Measurements from ENCODE around the gene DOCK3.

DOCK3 gene

GRCh38 chr3:51002495-51002894 is 327.8 kb downstream of the DOCK3 start:
- H3K36me3 ChIP-seq (ENCODE audit: control insufficient read depth, low read depth, low read length): no peaks in the 10 kb centered on the region
- H3K9me3 ChIP-seq (ENCODE audit: control insufficient read depth, low read depth, low read length): no peaks in the 10 kb centered on the region
- H3K4me1 ChIP-seq (ENCODE audit: control insufficient read depth, low read depth, low read length): no peaks in the 10 kb centered on the region
- H3K9ac ChIP-seq (ENCODE audit: low read length): no peak overlapping the region
- no peak overlapping the region for H3K4me3 ChIP-seq (ENCODE audit: low read length)
- H3K27ac ChIP-seq (ENCODE audit: low read length): no peak overlapping the region
- no peaks in the 10 kb centered on the region for H3K27me3 ChIP-seq (ENCODE audit: control insufficient read depth, insufficient read depth, low read length)

DNA sequence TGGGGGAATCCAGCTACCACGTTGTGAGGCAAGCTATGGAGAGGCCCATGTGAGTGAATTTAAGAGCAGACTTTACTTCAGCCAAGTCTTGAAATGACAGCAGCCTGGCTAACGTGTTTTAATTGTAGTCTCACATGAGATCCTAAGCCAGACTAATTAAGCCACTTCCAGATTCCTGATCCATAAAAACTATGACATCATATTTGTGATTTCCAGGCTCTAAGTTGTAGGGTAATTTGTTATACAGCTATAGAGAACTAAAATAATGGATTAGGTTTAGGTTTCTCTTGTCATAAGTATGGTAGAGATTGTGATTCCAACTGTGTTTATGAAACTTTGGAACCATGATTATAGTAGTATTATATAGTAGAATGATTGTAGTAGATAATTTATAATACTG is 329.5 kb downstream of the DOCK3 start:
- Histone ChIP-seq H3K36me3 (ENCODE audit: control insufficient read depth, low read depth, low read length) (no peaks in the 10 kb centered on the region), H3K27me3 (ENCODE audit: control insufficient read depth, insufficient read depth, low read length) (no peaks in the 10 kb centered on the region), H3K4me1 (ENCODE audit: control insufficient read depth, low read depth, low read length) (no peaks in the 10 kb centered on the region), H3K9ac (ENCODE audit: low read length) (no peak overlapping the region), H3K27ac (ENCODE audit: low read length) (no peak overlapping the region), H3K9me3 (ENCODE audit: control insufficient read depth, low read depth, low read length) (no peaks in the 10 kb centered on the region), H3K4me3 (ENCODE audit: low read length) (no peak overlapping the region)

- Histone ChIP-seq H3K9ac (ENCODE audit: low read length) (no peak overlapping the region), H3K9me3 (ENCODE audit: control insufficient read depth, low read depth, low read length) (no peaks in the 10 kb centered on the region), H3K4me1 (ENCODE audit: control insufficient read depth, low read depth, low read length) (peaks cover 3% of the 10 kb centered on the region), H3K27me3 (ENCODE audit: control insufficient read depth, insufficient read depth, low read length) (no peaks in the 10 kb centered on the region), H3K36me3 (ENCODE audit: control insufficient read depth, low read depth, low read length) (no peaks in the 10 kb centered on the region), H3K4me3 (ENCODE audit: low read length) (no peak overlapping the region), H3K27ac (ENCODE audit: low read length) (no peak overlapping the region)
These were observed 349.4 kb downstream of the DOCK3 start for GRCh38 chr3:51024121-51024520.

GRCh38 chr3:51024765-51025632 is 350.3 kb downstream of the DOCK3 start:
- Histone ChIP-seq H3K9me3 (ENCODE audit: control insufficient read depth, low read depth, low read length) (no peaks in the 10 kb centered on the region), H3K4me3 (ENCODE audit: low read length) (no peak overlapping the region), H3K9ac (ENCODE audit: low read length) (no peak overlapping the region), H3K27ac (ENCODE audit: low read length) (no peak overlapping the region), H3K27me3 (ENCODE audit: control insufficient read depth, insufficient read depth, low read length) (no peaks in the 10 kb centered on the region), H3K4me1 (ENCODE audit: control insufficient read depth, low read depth, low read length) (peaks cover 3% of the 10 kb centered on the region), H3K36me3 (ENCODE audit: control insufficient read depth, low read depth, low read length) (no peaks in the 10 kb centered on the region)

- Histone ChIP-seq H3K4me1 (ENCODE audit: control insufficient read depth, low read depth, low read length) (no peaks in the 10 kb centered on the region), H3K36me3 (ENCODE audit: control insufficient read depth, low read depth, low read length) (no peaks in the 10 kb centered on the region), H3K4me3 (ENCODE audit: low read length) (no peak overlapping the region), H3K27me3 (ENCODE audit: control insufficient read depth, insufficient read depth, low read length) (no peaks in the 10 kb centered on the region), H3K27ac (ENCODE audit: low read length) (no peak overlapping the region), H3K9ac (ENCODE audit: low read length) (no peak overlapping the region), H3K9me3 (ENCODE audit: control insufficient read depth, low read depth, low read length) (no peaks in the 10 kb centered on the region)
These were observed 356.9 kb downstream of the DOCK3 start for GRCh38 chr3:51031666-51032065.

- Histone ChIP-seq H3K9ac (ENCODE audit: low read length) (no peak overlapping the region), H3K4me3 (ENCODE audit: low read length) (no peak overlapping the region), H3K4me1 (ENCODE audit: control insufficient read depth, low read depth, low read length) (no peaks in the 10 kb centered on the region), H3K36me3 (ENCODE audit: control insufficient read depth, low read depth, low read length) (no peaks in the 10 kb centered on the region), H3K27ac (ENCODE audit: low read length) (no peak overlapping the region), H3K9me3 (ENCODE audit: control insufficient read depth, low read depth, low read length) (no peaks in the 10 kb centered on the region), H3K27me3 (ENCODE audit: control insufficient read depth, insufficient read depth, low read length) (no peaks in the 10 kb centered on the region)
These were observed 360.9 kb downstream of the DOCK3 start for GRCh38 chr3:51035630-51036029.

DNA sequence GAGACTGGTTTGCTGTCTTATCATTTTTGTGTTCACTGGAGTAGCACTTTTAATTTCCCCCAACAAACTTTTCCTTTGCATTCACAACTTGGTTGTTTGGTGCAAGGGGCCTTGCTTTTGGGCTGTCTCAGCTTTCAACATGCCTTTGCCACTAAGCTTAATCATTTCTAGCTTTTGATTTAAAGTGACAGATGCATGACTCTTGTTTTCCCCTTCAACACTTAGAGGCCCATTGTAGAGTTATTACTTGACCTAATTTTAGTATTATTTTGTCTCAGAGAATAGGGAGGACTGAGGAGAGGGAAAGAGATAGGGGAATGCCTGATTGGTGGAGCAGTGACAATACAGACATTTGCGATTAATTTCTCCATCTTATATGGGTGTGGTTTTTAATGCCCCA is 370.3 kb downstream of the DOCK3 start:
- Histone ChIP-seq H3K36me3 (ENCODE audit: control insufficient read depth, low read depth, low read length) (no peaks in the 10 kb centered on the region), H3K9ac (ENCODE audit: low read length) (no peak overlapping the region), H3K27me3 (ENCODE audit: control insufficient read depth, insufficient read depth, low read length) (no peaks in the 10 kb centered on the region), H3K4me1 (ENCODE audit: control insufficient read depth, low read depth, low read length) (no peaks in the 10 kb centered on the region), H3K4me3 (ENCODE audit: low read length) (no peak overlapping the region), H3K27ac (ENCODE audit: low read length) (no peak overlapping the region), H3K9me3 (ENCODE audit: control insufficient read depth, low read depth, low read length) (no peaks in the 10 kb centered on the region)

DNA sequence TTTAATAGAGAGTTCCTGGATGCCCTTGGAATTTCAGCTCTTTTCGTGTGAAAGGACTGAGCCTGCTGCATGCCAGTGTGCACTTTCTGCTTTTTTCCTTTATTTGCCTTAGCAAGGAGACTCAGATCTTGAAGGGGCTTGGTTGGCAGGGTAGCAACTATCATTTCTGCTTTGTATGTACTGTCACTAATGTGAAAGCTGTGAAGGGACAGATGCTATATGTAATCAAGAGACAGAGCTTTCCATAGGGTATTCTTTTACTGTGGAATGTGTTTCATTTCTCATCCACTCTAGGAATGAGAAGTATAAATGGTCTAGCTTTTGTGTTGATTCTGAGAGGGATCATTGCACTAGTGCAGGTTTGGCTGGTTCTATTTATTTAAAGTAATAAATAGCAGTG is 377.8 kb downstream of the DOCK3 start:
- no peak overlapping the region for H3K4me3 ChIP-seq (ENCODE audit: low read length)
- no peak overlapping the region for H3K9ac ChIP-seq (ENCODE audit: low read length)
- no peak overlapping the region for H3K27ac ChIP-seq (ENCODE audit: low read length)
- no peaks in the 10 kb centered on the region for H3K36me3 ChIP-seq (ENCODE audit: control insufficient read depth, low read depth, low read length)
- no peaks in the 10 kb centered on the region for H3K27me3 ChIP-seq (ENCODE audit: control insufficient read depth, insufficient read depth, low read length)
- no peaks in the 10 kb centered on the region for H3K4me1 ChIP-seq (ENCODE audit: control insufficient read depth, low read depth, low read length)
- no peaks in the 10 kb centered on the region for H3K9me3 ChIP-seq (ENCODE audit: control insufficient read depth, low read depth, low read length)

- H3K27ac ChIP-seq (ENCODE audit: low read length): no peak overlapping the region
These were observed 382.4 kb downstream of the DOCK3 start for GRCh38 chr3:51057121-51057520.

DNA sequence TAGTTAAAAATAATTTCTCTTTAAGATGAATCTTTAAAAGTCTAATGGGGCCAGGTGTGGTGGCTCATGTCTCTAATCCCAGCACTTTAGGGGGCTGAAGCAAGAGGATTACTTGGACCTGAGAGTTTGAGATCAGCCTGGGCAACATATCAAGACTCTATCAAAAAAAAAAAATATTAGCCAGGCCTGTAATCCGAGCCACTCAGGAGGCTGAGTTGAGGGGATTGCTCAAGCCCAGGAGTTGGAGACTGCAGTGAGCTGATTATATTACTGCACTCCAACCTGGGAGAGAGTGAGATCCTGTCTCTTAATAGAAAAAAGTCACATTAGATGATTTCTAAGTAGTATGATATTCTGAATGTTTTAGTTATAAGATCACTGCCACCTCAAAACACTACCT is 388.3 kb downstream of the DOCK3 start:
- H3K27me3 ChIP-seq (ENCODE audit: control insufficient read depth, insufficient read depth, low read length): no peaks in the 10 kb centered on the region
- no peak overlapping the region for H3K27ac ChIP-seq (ENCODE audit: low read length)
- no peaks in the 10 kb centered on the region for H3K4me1 ChIP-seq (ENCODE audit: control insufficient read depth, low read depth, low read length)
- H3K4me3 ChIP-seq (ENCODE audit: low read length): no peak overlapping the region
- H3K9ac ChIP-seq (ENCODE audit: low read length): no peak overlapping the region
- no peaks in the 10 kb centered on the region for H3K9me3 ChIP-seq (ENCODE audit: control insufficient read depth, low read depth, low read length)
- H3K36me3 ChIP-seq (ENCODE audit: control insufficient read depth, low read depth, low read length): no peaks in the 10 kb centered on the region

More at GRCh38 chr3:51057121-51057520, 382.4 kb downstream of the DOCK3 start:
- H3K4me1 ChIP-seq (ENCODE audit: control insufficient read depth, low read depth, low read length): no peaks in the 10 kb centered on the region
- H3K9ac ChIP-seq (ENCODE audit: low read length): no peak overlapping the region
- H3K36me3 ChIP-seq (ENCODE audit: control insufficient read depth, low read depth, low read length): no peaks in the 10 kb centered on the region
- no peak overlapping the region for H3K4me3 ChIP-seq (ENCODE audit: low read length)
- no peaks in the 10 kb centered on the region for H3K9me3 ChIP-seq (ENCODE audit: control insufficient read depth, low read depth, low read length)
- H3K27me3 ChIP-seq (ENCODE audit: control insufficient read depth, insufficient read depth, low read length): no peaks in the 10 kb centered on the region

DNA sequence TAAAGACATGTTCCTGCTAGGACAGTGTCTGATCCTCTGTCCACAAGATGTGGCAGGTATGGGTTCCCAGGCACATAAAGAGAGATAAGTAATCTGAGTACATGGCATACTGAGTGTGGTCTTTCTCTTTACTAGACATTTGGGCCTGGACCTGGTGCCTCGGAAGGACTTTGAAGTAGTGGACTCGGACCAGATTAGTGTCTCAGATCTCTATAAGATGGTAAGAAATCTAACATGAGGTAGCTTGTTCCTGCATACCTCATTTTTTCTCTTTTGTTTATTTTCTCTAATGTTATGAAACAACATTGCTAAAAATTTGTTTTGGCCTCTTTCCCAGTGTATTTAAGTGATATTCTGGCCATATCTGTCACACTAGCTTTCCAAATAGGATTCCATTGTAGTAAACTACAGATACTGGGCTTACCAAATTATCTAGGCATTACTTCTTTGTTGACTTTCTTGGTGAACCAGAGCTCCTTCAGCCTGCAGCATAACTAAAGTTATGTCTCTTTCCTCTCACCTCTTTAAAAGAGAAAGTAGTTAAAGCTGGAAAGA is 400.6 kb downstream of the DOCK3 start:
- Histone ChIP-seq H3K9ac (ENCODE audit: low read length) (no peak overlapping the region), H3K36me3 (ENCODE audit: control insufficient read depth, low read depth, low read length) (no peaks in the 10 kb centered on the region), H3K27me3 (ENCODE audit: control insufficient read depth, insufficient read depth, low read length) (no peaks in the 10 kb centered on the region), H3K4me1 (ENCODE audit: control insufficient read depth, low read depth, low read length) (no peaks in the 10 kb centered on the region), H3K27ac (ENCODE audit: low read length) (no peak overlapping the region), H3K4me3 (ENCODE audit: low read length) (no peak overlapping the region), H3K9me3 (ENCODE audit: control insufficient read depth, low read depth, low read length) (no peaks in the 10 kb centered on the region)

GRCh38 chr3:51082363-51082762 is 407.6 kb downstream of the DOCK3 start:
- Histone ChIP-seq H3K4me3 (ENCODE audit: low read length) (no peak overlapping the region), H3K27ac (ENCODE audit: low read length) (no peak overlapping the region), H3K9ac (ENCODE audit: low read length) (no peak overlapping the region), H3K36me3 (ENCODE audit: control insufficient read depth, low read depth, low read length) (no peaks in the 10 kb centered on the region), H3K27me3 (ENCODE audit: control insufficient read depth, insufficient read depth, low read length) (no peaks in the 10 kb centered on the region), H3K4me1 (ENCODE audit: control insufficient read depth, low read depth, low read length) (no peaks in the 10 kb centered on the region), H3K9me3 (ENCODE audit: control insufficient read depth, low read depth, low read length) (peaks cover 24% of the 10 kb centered on the region)
